Measurements from ENCODE around the gene UNK. TPM values are rescaled to one million over a fixed set of nuclear protein-coding genes. Genes with fewer than 3 reads are reported as not detected.

The UNK gene
- polyA plus RNA-seq, 2 of the 4 experiments (the other 2 are of a cell fraction): 27.0 to 34.5 TPM

GRCh38 chr17:75817571-75817970 lies 33.0 kb downstream of the UNK start:
- Histone ChIP-seq H3K4me3 (no peak overlapping the region), H3K4me2 (no peak overlapping the region), H3K27ac (no peak overlapping the region), H3K9me3 (no peaks in the 10 kb centered on the region), H3K4me1 (peaks cover 14% of the 10 kb centered on the region)
- ATAC-seq: no peak
- POLR2A ChIA-PET: no interaction called here
- no peak for DNase-seq (ENCODE audit: low read depth in 1 of 2, low spot score in 1 of 2)
- CTCF ChIA-PET: interaction anchor here (1.0 to 29.7 kb wide), 10 partner anchors 17 to 88 kb away, joined by 3 to 691 read pairs (median 4); partner anchors contain the start of genes GALK1, TRIM47, UNC13D and WBP2
- WGBS (ENCODE audit: missing lambda C conversion rate): 92% methylated on average over 6 of the region's 6 CpGs
- no peak for TF ChIP-seq EP300 (IDR thresholded peaks at IDR 0.05)
- TF ChIP-seq FOSL2 (IDR thresholded peaks at IDR 0.05): no peak
- TF ChIP-seq FOSL2 (CRISPR knock-in tag; IDR thresholded peaks at IDR 0.05): no peak
- no peak for TF ChIP-seq JUNB (IDR thresholded peaks at IDR 0.05)
- no peak for TF ChIP-seq NPAS2 (CRISPR knock-in tag; IDR thresholded peaks at IDR 0.05; ENCODE audit: borderline replicate concordance)
- no peak for TF ChIP-seq EHMT2 (IDR thresholded peaks at IDR 0.05; ENCODE audit: low read depth)
- TF ChIP-seq, protein P1, sequence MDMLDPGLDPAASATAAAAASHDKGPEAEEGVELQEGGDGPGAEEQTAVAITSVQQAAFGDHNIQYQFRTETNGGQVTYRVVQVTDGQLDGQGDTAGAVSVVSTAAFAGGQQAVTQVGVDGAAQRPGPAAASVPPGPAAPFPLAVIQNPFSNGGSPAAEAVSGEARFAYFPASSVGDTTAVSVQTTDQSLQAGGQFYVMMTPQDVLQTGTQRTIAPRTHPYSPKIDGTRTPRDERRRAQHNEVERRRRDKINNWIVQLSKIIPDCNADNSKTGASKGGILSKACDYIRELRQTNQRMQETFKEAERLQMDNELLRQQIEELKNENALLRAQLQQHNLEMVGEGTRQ (IDR thresholded peaks at IDR 0.05): no peak
- FAIRE-seq: no peak

GRCh38 chr17:75818326-75818885 lies 33.8 kb downstream of the UNK start:
- Histone ChIP-seq H3K4me2 (no peak overlapping the region), H3K4me1 (peaks cover 14% of the 10 kb centered on the region), H3K4me3 (no peak overlapping the region), H3K9me3 (no peaks in the 10 kb centered on the region), H3K27ac (no peak overlapping the region)
- POLR2A ChIA-PET: no interaction called here
- ATAC-seq (no peak), DNase-seq (ENCODE audit: low read depth in 1 of 2, low spot score in 1 of 2) (no peak), FAIRE-seq (no peak)
- CTCF ChIA-PET: interaction anchor here (0.8 to 29.7 kb wide), 15 partner anchors 9 to 138 kb away, joined by 3 to 691 read pairs (median 4); partner anchors contain the start of genes GALK1, TRIM47, UNC13D and WBP2
- TF ChIP-seq FOXS1 (CRISPR knock-in tag; IDR thresholded peaks at IDR 0.05): no peak
- TF ChIP-seq ZSCAN20 (CRISPR knock-in tag; IDR thresholded peaks at IDR 0.05): no peak
- no peak for TF ChIP-seq EHF (CRISPR knock-in tag; IDR thresholded peaks at IDR 0.05)
- TF ChIP-seq REST (IDR thresholded peaks at IDR 0.05): no peak
- TF ChIP-seq JUN (IDR thresholded peaks at IDR 0.05): no peak
- TF ChIP-seq E2F6 (IDR thresholded peaks at IDR 0.05; ENCODE audit: borderline replicate concordance, low read depth): no peak
- no peak for TF ChIP-seq RAD21 (conservative IDR thresholded peaks at IDR 0.05 in 1 of 2, IDR thresholded peaks at IDR 0.05 in 1 of 2)
- no peak for TF ChIP-seq RCOR1 (IDR thresholded peaks at IDR 0.05; ENCODE audit: low read depth, low read length)
- TF ChIP-seq SMC3 (IDR thresholded peaks at IDR 0.05): no peak
- TF ChIP-seq TP53 (CRISPR knock-in tag; IDR thresholded peaks at IDR 0.05): no peak
- no peak for TF ChIP-seq KDM1A (IDR thresholded peaks at IDR 0.05; ENCODE audit: low read depth)
- TF ChIP-seq RFX5 (IDR thresholded peaks at IDR 0.05): no peak
- TF ChIP-seq CEBPB (IDR thresholded peaks at IDR 0.05): no peak
- TF ChIP-seq CTCF (IDR thresholded peaks at IDR 0.05): no peak
- no peak for TF ChIP-seq GATA3 (IDR thresholded peaks at IDR 0.05; ENCODE audit: borderline replicate concordance)
- TF ChIP-seq CBX2 (IDR thresholded peaks at IDR 0.05; ENCODE audit: borderline replicate concordance, low read depth): no peak
- TF ChIP-seq POLR2A (IDR thresholded peaks at IDR 0.05; ENCODE audit: low read length): no peak
- no peak for TF ChIP-seq BHLHE40 (IDR thresholded peaks at IDR 0.05; ENCODE audit: low read depth, low read length)
- TF ChIP-seq HES2 (IDR thresholded peaks at IDR 0.05): no peak
- TF ChIP-seq ZFP36 (IDR thresholded peaks at IDR 0.05; ENCODE audit: borderline replicate concordance, partially characterized antibody): no peak
- WGBS (ENCODE audit: missing lambda C conversion rate): 92% methylated on average over 14 of the region's 16 CpGs
